ENCODE data around the gene HCFC2. TPM values are rescaled to one million over a fixed set of nuclear protein-coding genes. Genes with fewer than 3 reads are reported as not detected.

HCFC2 gene
- total RNA-seq, 1 experiment from 2014 or later: 5.0 TPM

GRCh38 chr12:104152685-104153241, 88.4 kb downstream of the HCFC2 start:
- no peak for DNase-seq (ENCODE audit: extremely low read depth, low read depth)

- no peak for DNase-seq (ENCODE audit: extremely low read depth, low read depth)
Measured at GRCh38 chr12:104154286-104154685, 90.0 kb downstream of the HCFC2 start.

- DNase-seq (ENCODE audit: extremely low read depth, low read depth): no peak
Measured at GRCh38 chr12:104154806-104155205, 90.5 kb downstream of the HCFC2 start.

Small RNA genes within 50 kb of the gene (small RNA-seq; reads per million reads assigned to genes)
- 0 reads per million in 2 experiments for gene RNA5SP370

Other genes starting within 250 kb of the HCFC2 start
- gene NT5DC3, start 223.3 kb upstream of the HCFC2 start, total RNA-seq (2014; rRNA removed; shearing (Covaris generic)): 11.2 and 15.1 TPM in 2 replicates
- gene HSP90B1, start 134.1 kb upstream of the HCFC2 start, total RNA-seq (2014; rRNA removed; shearing (Covaris generic)): 699 and 838 TPM in 2 replicates
- 53.9 and 54.0 TPM in 2 replicates for gene TDG, start 98.7 kb upstream of the HCFC2 start, total RNA-seq (2014; rRNA removed; shearing (Covaris generic))
- 0.26 and 0.59 TPM in 2 replicates for gene GLT8D2, start 14.3 kb upstream of the HCFC2 start, total RNA-seq (2014; rRNA removed; shearing (Covaris generic))
- gene NFYB, start 73.7 kb downstream of the HCFC2 start, total RNA-seq (2014; rRNA removed; shearing (Covaris generic)): 32.6 and 40.8 TPM in 2 replicates
- 1,614 and 1,733 TPM in 2 replicates for gene TXNRD1, start 151.2 kb downstream of the HCFC2 start, total RNA-seq (2014; rRNA removed; shearing (Covaris generic))
- 19.0 and 21.1 TPM in 2 replicates for gene EID3, start 239.2 kb downstream of the HCFC2 start, total RNA-seq (2014; rRNA removed; shearing (Covaris generic))